DND-41 (cell line): ENCODE data around the gene CKB.
A peak's percentile ranks its signal among the peaks of the same experiment; 100 is the strongest.

Source experiments
- ATAC-seq: fragments of 200-7000 bp; cut with Tn5 transposase; 3 replicates; pipeline ENCODE4 v1.9.1; 2021; ENCODE audit warnings: low read depth; ENCODE audit not compliant: insufficient read depth
- DNase-seq: peaks from one replicate; pipeline ENCODE4 v3.0.0-alpha.2; 2020
- H2AFZ ChIP-seq: 2 replicates; pipeline ENCODE4 v1.6.0; 2012; ENCODE audit warnings: low read depth, low read length
- H3K27ac ChIP-seq: 2 replicates; pipeline ENCODE4 v1.5.1; 2012; ENCODE audit warnings: low read length, inconsistent platforms
- H3K27me3 ChIP-seq: fragments of 200-600 bp; sonication (generic); 2 replicates; pipeline ENCODE4 v1.6.0; 2012; ENCODE audit warnings: low read length, mild to moderate bottlenecking, inconsistent platforms; ENCODE audit not compliant: insufficient read depth, poor library complexity
- H3K36me3 ChIP-seq: 2 replicates; pipeline ENCODE4 v1.5.1; 2012; ENCODE audit warnings: low read length, inconsistent platforms; ENCODE audit not compliant: insufficient read depth
- H3K4me1 ChIP-seq: 2 replicates; pipeline ENCODE4 v1.5.1; 2012; ENCODE audit warnings: mild to moderate bottlenecking, low read length; ENCODE audit not compliant: insufficient read depth
- H3K4me2 ChIP-seq: 2 replicates; pipeline ENCODE4 v1.6.0; 2012; ENCODE audit warnings: mild to moderate bottlenecking, moderate library complexity, low read length, inconsistent platforms; ENCODE audit not compliant: insufficient read depth
- H3K4me3 ChIP-seq, 2 experiments: fragments of 200-600 bp in 1 of 2; shearing (Covaris generic) in 1 of 2; 2 replicates each; pipeline ENCODE4 v1.5.1; 2012 to 2016; ENCODE audit warnings: inconsistent platforms in 2 of 2, low read length in 2 of 2, mild to moderate bottlenecking in 2 of 2, low read depth in 1 of 2, moderate library complexity in 1 of 2
- H3K79me2 ChIP-seq: 2 replicates; pipeline ENCODE4 v1.6.0; 2012; ENCODE audit warnings: low read length, inconsistent platforms; ENCODE audit not compliant: insufficient read depth
- H3K9ac ChIP-seq: 2 replicates; pipeline ENCODE4 v1.6.0; 2012; ENCODE audit warnings: low read depth, mild to moderate bottlenecking, inconsistent platforms, low read length, moderate library complexity
- H3K9me3 ChIP-seq: 2 replicates; pipeline ENCODE4 v1.5.1; 2012; ENCODE audit warnings: low read length, moderate library complexity, mild to moderate bottlenecking, inconsistent platforms; ENCODE audit not compliant: insufficient read depth, severe bottlenecking
- H4K20me1 ChIP-seq: 2 replicates; pipeline ENCODE4 v1.6.0; 2012; ENCODE audit warnings: low read length; ENCODE audit not compliant: insufficient read depth
- EZH2 ChIP-seq: IDR thresholded peaks from 3 replicates; pipeline ENCODE4 v1.6.1; 2012; ENCODE audit warnings: borderline replicate concordance, low read depth, mild to moderate bottlenecking, moderate library complexity, low read length, inconsistent platforms; ENCODE audit not compliant: severe bottlenecking
- TF ChIP-seq, protein P1 (sequence below): IDR thresholded peaks from 2 replicates; pipeline ENCODE4 v1.5.1; 2012; ENCODE audit warnings: borderline replicate concordance, low read length, moderate library complexity, mild to moderate bottlenecking; ENCODE audit not compliant: poor library complexity, severe bottlenecking; ENCODE audit errors: extremely low read depth

Gene CKB

GRCh38 chr14:103539056-103539825 is 16.6 kb upstream of the CKB start:
- Histone ChIP-seq H3K36me3 (peaks cover 19% of the 10 kb centered on the region), H3K27me3 (no peaks in the 10 kb centered on the region), H3K4me1 (no peaks in the 10 kb centered on the region), H3K79me2 (no peaks in the 10 kb centered on the region), H3K9ac (no peak overlapping the region), H3K9me3 (no peaks in the 10 kb centered on the region), H2AFZ (no peak overlapping the region), H4K20me1 (peaks cover 68% of the 10 kb centered on the region), H3K4me2 (no peak overlapping the region), H3K4me3 (no peak overlapping the region), H3K27ac (no peak overlapping the region)
- DNase-seq (no peak), ATAC-seq (peak; percentile 8; the same call in 1 of the 3 replicates)
- TF ChIP-seq EZH2, result no peak
- TF ChIP-seq, protein P1, sequence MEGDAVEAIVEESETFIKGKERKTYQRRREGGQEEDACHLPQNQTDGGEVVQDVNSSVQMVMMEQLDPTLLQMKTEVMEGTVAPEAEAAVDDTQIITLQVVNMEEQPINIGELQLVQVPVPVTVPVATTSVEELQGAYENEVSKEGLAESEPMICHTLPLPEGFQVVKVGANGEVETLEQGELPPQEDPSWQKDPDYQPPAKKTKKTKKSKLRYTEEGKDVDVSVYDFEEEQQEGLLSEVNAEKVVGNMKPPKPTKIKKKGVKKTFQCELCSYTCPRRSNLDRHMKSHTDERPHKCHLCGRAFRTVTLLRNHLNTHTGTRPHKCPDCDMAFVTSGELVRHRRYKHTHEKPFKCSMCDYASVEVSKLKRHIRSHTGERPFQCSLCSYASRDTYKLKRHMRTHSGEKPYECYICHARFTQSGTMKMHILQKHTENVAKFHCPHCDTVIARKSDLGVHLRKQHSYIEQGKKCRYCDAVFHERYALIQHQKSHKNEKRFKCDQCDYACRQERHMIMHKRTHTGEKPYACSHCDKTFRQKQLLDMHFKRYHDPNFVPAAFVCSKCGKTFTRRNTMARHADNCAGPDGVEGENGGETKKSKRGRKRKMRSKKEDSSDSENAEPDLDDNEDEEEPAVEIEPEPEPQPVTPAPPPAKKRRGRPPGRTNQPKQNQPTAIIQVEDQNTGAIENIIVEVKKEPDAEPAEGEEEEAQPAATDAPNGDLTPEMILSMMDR, result no peak

DNA sequence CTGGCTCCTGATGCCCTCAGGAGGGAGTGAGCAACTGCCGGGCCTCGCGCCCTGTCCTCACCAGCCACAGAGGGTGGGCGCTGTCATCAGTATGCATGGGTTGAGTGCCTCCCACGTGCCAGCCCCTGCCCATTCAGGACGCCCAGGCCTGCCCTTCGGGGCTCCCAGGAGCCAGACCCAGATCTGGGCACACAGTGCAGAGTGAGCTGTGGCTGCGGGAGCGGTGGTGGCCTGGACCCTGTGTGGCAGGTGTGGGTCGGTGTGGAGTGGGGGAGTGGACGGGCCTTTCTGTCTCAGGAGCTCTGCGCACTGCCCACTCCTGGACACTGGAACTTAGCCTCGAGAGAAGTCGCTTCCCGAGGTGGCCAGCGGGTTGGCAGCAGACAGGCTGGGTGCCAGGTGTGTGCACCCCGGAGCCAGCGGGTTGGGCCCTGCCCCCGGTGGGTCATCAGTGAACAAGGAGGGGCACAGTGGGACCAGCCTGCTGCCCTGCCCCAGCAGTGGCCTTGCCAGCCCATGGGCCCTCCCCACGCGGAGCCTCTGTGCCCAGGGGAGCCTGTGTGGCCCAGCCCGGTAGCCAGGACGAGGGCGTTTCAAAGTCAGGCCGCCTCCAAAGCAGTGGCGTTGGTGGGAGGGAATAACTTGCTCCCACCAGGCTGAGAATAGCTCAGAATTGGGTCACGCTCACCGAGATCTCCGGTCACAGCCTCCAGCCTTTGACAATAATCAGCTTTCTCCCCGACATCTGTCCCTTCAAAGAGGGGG is 15.8 kb upstream of the CKB start:
- H3K79me2 ChIP-seq, result no peaks in the 10 kb centered on the region
- no peak for DNase-seq
- no peak overlapping the region for H2AFZ ChIP-seq
- TF ChIP-seq, protein P1, result no peak
- no peaks in the 10 kb centered on the region for H3K27me3 ChIP-seq
- H3K9me3 ChIP-seq, result no peaks in the 10 kb centered on the region
- H3K9ac ChIP-seq, result no peak overlapping the region
- H4K20me1 ChIP-seq, result peaks cover 63% of the 10 kb centered on the region
- no peak overlapping the region for H3K27ac ChIP-seq
- H3K4me2 ChIP-seq, result no peak overlapping the region
- H3K4me1 ChIP-seq, result no peaks in the 10 kb centered on the region
- ATAC-seq, result peak; percentile 15; the same call in 1 of the 3 replicates
- no peak overlapping the region for H3K4me3 ChIP-seq
- H3K36me3 ChIP-seq, result peaks cover 26% of the 10 kb centered on the region

DNA sequence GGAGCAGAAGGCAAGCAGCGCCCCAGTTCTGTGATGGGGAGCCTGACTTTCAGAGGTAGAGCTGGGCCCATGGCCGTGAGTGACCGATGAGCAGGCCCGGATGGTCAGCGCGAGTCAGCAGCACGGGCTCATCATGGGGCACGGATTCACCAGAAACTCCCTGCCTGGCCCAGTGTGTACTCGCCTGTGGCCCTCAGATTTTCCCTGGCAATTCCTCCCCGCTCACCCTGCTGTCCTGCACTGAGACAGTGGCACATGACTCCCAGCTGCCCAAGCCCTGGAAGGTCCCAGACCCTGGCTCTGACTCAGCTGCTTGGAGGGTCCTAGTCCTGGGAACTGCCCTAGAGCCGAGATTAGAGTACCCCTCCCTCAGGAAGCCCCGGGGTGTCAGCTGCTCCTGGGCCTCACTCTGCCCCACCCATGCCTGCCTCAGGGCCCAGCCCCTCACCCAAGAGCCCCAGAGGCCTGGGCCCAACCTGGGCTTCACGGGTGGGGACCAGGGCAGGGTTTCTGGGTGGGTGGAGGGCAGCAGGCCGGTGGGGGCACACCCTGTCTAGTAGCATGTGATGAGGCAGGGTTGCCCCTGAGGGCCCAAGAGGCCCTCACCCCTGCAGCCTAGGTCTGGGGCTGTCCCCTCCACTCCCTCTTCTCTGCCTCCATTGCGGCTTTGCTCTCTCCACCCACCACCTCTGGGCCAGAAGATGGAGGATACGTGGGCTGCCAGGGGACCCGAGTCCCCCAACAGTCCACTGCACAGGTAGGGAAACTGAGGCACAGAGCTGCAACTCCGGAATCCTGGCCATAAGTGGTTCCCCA is 14.8 kb upstream of the CKB start:
- peaks cover 36% of the 10 kb centered on the region for H3K36me3 ChIP-seq
- peaks cover 4% of the 10 kb centered on the region; the same call in 1 of the 2 replicates for H3K79me2 ChIP-seq
- H4K20me1 ChIP-seq, result peaks cover 70% of the 10 kb centered on the region
- H2AFZ ChIP-seq, result no peak overlapping the region
- TF ChIP-seq EZH2, result no peak
- TF ChIP-seq, protein P1, result no peak
- H3K27me3 ChIP-seq, result no peaks in the 10 kb centered on the region
- no peak overlapping the region for H3K27ac ChIP-seq
- H3K9me3 ChIP-seq, result no peaks in the 10 kb centered on the region
- ATAC-seq (0 out of 3 replicates have a peak, but pooled peaks have one; percentile 8), DNase-seq (no peak)
- no peak overlapping the region for H3K9ac ChIP-seq
- H3K4me2 ChIP-seq, result no peak overlapping the region
- H3K4me1 ChIP-seq, result no peaks in the 10 kb centered on the region
- no peak overlapping the region for H3K4me3 ChIP-seq
